NCI-H1417 (cell line): Measurements from ENCODE around the gene RALB.
"Not testable (repeated sequence)": the region's sequence is repeated elsewhere in the genome, so short reads cannot be mapped to it uniquely, and the experiment has no call there.

Experiments used
- DNase-seq, 3 experiments: peaks; one replicate each; lab custom pipeline; 2025; lab: John Stamatoyannopoulos, UW

Gene RALB

DNA sequence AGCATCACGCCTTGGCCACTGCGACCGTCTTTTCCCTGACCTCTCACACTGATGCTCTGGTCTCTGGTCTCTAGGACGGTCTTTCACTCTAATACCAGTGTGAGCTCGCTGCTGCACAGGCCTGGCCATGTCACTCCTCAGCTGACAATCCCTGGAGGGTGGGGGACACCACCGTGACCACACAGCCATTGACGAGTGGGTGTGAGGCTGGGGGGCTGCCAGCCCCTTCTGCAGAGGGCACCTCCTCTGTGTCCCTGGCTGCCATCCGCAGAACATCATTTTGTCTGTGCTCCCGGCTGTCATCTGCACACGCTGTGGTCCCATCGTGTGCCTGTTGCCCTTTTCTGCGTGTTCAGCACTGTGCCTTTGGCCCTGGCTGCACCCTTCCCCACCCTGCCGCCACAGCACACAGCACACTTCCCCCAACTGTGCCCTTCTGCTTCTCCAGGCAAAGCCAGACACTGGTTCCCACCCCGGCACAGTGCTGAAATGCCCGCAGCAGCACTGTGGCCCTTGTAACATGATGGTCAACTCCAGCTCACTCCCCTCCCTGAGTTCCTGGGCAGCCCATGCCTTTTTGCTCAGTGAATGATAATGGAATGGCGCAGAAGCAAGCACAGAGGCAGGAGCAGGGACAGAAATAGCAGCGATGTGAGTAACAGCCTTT, 62.8 kb downstream of the RALB start:
- no peak for DNase-seq

DNA sequence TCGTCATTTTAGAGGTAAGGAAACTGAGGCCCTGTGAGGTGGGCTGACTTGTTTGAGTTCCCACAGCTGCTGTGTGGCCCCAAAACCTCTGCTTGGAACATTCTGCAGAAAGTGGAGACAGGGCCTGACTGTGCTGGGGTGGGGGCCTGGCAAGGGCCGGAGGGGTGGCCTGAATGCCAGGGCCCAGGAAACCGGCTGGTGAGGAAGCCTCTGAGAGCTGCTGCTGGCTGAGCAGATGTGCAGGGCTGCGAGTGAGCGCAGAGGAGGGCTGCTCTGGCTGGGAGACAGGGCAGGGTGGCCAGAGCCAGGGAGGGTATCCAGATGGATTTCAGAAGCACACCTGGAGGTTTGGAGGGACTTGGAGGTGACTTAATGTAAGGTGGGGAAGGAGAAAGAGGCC, 63.4 kb downstream of the RALB start:
- no peak for DNase-seq

DNA sequence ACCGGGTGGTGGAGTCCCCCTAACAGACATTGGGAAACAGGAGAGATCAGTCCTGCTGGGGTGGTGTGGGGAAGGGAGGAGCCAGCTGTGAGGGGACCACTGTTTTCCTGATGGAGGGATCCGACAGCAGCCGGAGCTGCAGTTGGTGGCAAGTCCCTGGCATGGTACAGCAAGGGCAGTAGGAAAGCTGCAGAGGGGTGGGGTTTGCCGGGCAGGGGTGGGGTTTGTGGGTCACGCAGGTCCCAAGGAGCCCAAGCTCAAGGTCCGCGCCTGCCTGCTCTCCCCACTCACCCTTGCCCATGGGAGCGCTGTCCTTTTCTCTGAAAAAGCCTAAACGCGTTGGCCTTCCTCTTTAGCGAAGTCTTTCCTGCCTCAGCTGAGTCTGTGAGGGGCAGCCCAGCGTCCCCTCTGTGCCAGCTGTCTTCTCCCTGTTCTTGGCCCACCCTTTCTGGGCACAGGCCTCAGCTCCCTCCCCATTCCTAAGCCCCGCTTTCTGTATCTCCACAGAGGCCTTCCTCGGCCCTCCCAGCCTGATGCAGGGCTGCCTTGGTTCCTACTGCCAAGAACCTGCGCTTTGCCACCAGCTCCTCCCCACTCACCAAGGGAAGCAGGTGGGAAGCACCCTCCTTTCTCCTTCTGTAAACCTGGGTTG, 64.0 kb downstream of the RALB start:
- no peak for DNase-seq

DNA sequence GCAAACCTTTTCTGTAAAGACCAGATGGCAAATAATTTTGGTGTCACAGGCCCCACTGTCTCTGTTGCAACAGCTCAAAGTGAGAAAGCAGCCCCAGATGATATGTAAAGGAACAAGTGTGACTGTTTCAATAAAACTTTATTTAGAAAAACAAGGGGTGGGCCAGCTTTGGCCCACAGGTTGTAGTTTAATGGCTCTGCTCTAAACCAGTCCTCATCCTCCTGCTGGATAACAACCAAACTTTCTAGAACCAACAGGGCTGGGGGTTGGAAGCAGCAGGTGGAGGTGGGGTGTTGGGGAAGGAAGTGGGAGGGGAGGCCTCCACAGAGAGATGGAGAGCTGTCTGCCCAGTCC, 64.5 kb downstream of the RALB start:
- DNase-seq: no peak

DNA sequence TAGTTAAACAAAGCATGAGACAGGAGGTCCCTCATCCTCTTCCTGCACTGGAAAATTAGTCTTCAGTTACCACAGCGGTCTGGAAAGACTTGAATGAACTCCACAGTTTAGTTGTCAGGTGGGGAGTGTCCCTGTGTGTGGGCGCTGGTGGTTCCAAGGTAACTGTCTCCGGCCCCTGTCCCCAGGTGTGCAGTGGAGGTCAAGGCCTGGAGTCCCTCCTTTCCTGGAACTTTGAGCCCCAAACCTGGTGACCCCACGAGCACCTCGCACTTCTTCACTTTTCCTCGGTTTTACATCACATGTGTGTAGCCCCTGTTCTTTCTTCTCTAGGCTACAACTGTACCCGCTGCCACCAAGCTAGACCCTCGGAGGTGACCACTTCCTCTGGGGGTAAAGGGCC, 65.3 kb downstream of the RALB start:
- DNase-seq: no peak

DNA sequence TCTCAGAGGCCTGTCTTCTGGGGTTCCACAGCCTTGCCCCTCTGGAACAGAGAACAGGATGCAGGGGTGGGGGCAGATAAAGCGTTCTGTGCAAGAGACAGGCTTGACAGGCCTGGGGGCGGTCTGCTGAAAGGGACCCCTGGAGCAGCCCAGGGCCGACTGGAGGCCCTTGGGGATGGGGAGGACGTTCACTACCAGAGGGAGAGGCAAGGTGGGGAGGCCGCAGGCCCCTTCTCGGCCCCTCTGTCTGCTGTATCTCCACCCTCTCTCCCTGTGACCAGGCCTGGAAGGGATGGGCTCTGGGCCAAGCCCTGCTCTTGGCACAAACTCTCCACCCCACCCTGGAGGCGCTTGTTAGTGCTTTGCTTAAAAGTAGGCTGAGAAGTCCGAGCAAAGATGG, 66.0 kb downstream of the RALB start:
- no peak for DNase-seq

DNA sequence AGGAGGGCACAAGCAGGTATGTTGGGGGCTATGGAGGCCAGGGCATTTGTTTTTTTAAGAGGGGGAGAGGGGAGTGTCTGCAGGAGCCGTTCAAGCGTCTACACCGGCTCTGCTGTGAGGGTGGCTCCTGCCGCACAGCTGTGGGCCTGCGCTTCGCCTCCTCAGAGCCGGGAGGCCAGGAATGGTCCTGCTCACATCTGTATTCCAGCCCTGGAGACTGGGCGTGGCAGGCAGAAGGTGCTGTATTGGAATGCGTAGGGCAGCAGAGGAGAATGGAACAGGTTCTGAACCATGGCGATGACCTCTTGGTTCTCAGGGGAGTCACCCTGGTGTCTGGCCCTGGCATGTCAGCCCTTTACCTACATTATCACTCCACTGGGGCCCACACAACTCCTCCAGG, 66.5 kb downstream of the RALB start:
- DNase-seq: no peak

DNA sequence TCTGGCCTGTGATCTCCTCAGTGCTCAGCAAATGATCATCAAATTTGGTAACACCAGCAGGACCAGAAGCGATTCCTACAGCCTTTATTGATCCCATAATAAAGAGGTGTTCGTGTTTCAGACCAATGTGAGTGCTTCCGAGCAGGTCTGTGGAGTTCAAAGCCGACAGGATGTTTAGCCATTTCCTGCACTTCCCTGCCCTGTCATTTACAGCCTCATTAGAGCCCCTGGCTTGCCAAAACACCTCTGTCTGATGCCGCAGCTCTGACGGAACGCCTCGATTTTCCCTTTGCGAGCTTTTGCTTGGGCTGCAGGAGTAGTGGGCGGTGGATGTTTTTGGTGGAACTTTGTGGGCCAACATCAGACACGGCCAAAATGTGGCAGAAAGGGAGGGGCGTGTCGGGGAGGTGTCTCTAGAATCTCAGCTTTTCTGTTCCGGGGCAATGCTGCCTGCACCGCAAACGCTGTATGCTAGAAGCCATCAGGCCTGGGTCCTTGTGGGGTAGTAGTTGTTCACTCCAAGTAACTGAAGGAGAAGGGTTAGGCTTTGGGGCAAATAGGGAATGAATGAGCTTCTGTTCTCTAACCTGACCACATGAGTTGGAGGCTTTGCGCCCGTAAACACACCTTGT, 67.2 kb downstream of the RALB start:
- DNase-seq: no peak

DNA sequence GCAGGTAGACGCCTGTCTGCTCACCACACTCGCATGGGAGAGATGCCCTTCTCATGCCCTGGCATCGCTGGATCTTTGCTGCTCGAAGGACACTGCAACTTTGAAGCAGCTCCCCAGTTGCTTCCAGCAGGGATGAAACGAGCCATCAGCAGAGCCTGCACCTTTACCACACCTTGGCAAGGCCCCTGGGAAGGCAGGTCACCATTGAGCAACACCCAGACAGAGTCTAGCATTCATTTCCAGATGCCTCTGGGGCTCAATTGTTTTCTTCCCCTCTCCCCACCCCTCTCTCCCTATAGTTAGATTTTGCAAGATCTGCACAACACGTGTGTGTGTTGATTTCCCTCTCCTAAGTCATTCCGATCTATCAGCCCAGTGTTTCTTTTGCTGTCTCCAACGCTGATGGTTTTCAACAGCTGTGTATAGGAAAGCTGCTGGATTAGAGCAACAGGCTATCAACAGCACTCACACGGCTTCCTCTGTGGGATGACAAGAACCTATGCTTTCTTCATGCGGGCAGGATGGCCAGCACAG, 67.7 kb downstream of the RALB start:
- DNase-seq: no peak

DNA sequence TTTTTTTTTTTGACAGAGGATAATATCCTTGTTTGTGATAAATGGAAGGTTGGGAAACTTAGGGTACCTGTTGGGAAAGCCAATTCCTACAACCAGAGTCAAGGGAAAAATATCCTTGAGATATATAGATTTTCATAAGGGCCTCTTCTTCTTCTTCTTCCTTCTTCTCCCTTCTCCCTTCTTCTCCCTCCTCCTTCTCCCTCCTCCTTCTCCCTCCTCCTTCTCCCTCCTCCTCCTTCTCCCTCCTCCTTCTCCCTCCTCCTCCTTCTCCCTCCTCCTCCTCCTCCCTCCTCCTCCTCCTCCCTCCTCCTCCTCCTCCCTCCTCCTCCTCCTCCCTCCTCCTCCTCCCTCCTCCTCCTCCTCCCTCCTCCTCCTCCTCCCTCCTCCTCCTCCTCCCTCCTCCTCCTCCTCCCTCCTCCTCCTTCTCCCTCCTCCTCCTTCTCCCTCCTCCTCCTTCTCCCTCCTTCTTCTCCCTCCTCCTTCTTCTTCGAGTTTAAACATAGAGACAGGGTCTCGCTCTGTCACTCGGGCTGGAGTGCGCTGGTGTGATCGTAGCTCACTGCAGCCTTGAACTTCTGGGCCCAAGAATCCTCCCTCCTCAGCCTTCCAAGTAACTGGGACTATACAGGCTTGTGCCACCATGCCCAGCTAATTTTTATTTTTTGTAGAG, 68.4 kb downstream of the RALB start:
- not testable (repeated sequence) for DNase-seq

DNA sequence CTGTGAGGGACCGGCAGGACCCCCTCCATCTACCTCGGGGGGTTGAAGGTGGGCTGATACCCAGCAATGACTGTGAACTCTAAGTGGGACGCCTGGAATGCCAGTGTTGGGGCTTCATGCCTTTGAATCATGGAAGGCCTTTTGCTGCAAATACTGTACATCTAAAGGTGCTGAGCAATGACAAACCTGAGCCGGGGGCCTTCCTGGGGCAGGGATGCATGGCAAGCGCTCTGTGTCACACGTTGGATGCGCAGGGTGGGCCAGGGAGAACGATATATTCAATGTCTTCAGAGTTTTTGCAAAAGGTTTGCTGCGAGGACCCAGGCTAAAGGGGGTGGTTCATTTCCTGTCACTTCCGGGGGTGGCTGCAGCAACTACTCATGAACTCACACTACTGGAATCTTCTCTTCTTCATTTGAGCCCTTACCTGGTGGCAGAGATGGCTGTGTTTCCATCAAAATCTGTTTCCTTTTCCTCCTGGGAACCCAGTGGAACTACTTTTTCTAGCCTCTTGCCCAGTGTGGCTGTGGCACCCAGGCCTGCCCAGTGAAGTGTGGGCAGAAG, 69.2 kb downstream of the RALB start:
- no peak for DNase-seq

DNA sequence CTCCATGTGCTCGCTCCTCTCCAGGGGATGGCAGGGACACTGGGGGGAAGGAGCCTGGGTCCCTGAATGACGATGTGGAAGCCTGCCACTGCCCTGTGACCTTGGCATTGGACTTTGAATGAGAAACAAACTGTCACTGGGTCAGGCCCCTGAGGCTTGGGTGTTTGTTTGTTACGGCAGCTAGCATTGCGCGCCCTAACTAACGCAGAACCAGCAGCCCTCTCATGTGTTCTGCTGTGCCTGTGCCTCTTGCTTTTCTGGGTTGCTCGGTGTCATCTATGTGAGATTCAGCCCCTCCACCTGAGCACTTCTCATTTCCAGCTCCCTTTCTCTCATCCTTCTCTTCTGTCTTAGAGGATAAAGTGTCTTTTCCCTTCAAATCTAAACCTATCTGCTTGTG, 69.7 kb downstream of the RALB start:
- no peak for DNase-seq

DNA sequence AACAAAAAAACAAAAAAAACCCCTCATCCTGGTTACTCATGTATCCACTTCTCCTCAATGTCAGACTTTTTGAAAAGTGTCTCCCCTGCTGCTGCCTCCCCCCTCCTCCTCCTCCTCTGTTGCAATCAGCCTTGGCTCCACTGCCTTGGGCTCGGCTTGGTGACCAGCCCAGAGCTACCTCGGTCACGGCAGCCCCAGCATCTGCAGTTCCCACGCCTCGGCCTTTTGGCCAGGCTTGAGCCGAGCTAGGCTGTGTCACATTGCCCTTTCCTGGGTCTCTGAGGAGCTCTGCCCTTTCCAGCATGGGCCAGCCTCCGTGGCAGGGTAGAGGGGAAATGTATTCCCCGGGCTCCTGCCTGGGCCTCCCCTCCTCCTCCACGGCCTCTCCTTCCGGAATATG, 70.6 kb downstream of the RALB start:
- no peak for DNase-seq

DNA sequence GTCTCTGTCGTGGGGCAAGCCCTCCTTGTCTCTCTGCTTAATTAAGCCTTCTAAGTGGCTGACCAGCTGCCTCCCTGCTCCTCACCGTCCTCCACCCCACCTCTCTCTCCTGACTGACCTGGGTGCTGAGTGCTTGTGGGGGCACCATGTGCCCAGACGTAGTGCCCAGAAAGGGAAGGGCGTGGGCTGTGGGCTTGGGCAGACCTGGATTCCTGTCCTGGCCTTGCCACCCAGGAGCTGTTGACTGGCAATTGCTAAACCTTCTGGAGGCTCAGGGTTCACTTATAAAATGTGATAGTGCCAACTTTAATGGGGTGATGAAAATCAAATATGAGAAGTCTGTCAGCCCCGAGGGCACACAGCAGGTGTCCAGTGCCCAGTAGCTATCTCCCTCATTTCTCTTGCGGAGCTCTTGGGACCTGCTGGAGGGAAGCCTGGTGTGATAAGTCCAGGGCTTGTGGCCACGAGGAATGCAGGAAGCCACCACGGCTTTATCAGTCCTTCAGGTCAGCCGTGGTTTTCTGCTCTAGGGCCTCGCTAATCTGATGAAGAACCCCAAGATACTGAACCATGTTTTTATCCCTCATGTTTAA, 71.3 kb downstream of the RALB start:
- DNase-seq: no peak

DNA sequence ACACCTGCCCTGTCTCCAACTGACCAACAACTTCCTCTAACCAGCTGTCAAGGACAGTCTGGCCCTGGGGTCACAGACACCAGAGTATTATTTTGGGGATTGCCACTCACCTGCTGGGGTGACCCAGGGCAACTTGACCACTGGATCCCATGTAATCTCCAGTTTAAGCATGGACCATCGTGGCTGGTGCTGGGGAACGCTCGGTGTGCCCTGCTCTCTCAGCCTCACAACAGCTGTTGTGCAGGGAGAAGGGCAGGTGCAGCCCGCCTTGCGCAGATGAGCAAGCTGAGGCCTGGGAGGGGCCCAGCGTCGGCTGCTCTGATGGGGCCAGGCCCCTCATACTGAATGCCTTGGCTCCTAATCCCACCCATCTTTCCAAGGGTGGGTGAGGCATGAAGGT, 72.3 kb downstream of the RALB start:
- DNase-seq: no peak

DNA sequence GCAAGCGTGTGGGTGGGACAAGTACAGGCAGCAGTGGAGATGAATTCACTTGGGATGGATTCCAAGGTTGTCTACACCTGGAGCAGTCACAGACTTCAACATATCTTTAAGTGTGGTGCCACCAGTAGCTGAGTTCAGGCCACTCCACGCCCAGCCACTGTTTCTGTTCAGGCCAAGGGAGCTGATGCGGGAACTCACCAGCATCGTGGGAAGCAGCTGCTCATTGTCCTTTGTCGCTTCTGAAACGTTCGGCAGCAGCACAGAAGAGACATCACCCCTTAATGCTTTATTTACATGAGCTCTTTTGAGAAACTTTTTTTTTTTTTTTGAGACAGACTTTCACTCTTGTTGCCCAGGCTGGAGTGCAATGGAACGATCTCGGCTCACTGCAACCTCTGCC, 73.4 kb downstream of the RALB start:
- DNase-seq: no peak

DNA sequence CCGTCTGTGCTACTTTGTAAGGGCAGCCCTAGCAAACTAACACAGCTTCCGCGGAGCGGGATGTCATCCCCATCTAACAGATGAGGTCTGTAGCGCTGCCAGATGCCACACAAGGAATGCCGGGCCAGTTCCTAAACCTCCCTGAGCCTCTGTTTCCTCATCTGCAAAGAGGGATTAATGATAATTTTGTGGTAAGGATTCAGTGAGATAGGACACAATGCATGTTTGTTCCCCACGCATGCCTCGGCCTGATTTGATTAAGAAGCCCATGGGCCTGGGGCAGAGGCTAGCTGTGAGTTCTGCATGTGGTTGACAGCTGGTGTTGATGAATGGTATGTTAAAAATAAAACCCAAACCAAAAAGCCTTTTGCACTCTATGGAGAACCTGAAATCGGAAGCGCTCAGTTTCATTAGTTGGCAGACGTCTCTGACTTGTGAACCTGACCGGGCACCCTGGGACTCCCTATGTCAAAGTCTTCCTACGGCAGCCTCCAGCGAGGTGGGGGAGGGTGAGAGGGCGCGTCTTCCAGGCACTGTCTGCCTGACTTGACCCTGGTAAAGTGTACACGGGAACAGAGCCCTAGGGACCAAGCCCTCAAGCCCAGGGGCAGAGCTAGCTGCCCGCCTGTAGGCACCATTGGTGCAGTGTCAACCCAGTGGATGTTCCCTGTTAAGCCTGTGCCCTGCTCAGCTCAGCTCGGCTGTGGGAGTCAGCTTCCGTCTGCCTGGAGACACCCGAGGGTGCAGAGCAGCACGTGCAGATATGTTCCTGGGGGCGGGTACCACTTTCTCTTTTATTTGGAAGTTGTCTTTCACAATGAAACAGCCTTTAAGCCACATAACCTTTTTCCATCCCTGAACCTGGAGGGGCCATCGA, 78.5 kb downstream of the RALB start:
- DNase-seq: no peak

DNA sequence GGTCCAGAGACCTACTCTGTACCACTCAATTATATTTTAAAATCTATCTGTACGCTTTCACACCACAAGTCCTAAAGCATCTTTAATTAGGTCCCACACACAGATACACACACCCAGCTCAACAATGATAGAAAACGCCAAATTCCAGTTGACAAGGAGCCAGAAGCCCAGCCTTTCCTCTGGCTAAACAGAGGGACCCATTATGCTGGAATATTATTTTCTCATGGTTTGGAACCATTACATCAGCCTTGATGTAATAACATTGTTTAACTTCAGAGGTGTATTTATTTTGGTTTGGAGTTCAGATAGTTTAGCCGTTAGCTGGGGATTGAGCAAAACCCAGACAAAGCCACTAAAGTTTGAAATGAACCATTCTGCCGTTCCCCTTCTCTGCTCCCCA, 79.3 kb downstream of the RALB start:
- no peak for DNase-seq

DNA sequence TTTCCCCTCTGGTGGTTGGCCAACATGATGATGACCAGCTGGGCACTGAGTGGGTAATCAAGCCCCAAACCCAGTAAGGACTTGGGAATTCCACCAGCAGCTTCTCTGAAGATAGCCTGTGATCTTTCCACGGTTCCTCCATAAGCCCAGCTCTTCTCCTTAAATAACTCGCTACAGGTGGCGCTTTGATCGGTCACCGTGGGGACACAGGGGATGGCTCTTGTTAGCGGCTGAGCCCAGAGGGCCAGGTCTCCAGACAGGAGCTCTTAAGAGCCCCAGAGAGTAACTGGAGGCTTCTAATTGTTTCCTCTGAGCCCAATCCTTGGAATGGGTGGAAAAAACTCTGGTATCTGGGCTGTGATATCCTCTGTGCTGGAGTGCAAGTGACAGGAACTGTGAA, 79.7 kb downstream of the RALB start:
- no peak for DNase-seq

DNA sequence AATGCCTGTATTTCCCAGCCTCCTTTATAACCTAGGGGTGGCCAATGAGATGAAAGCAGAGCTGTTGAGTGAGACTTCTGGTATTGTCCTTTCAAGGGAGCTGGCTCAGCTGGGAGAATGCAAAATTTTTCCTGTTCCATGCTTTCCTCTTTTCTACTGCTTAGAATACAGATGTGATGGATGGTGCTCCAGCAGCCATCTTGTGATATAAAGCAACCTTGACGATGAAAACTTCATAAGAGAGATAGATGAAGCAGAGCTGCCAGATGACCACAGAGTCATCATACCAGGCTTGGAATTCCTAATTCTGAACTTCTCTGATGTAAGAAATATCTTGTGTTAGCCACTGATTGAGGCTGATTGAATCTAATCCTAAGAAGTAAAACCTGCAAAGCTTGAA, 81.4 kb downstream of the RALB start:
- DNase-seq: no peak

DNA sequence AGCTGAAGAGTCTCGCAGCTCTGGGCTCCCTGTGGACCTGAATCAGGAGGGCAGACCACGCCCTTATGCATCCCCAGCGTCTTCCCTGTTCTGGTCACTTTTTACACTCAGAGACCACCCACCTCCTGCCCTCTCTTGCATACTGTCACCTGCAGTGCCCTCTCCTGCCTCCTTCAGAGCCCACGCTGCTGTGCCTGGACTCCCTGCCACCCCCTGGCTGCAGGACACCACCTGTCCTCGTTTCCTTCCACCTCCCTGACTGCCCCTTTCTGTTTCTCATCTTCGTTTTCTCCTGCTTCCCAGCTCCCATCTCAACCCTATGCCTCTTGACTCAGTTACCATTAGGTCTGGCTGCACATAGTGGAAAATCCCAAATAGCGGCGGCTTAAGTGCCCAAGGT, 84.1 kb downstream of the RALB start:
- DNase-seq: no peak
